Chondrocyte (in vitro differentiated cells): Measurements from ENCODE around the gene PIEZO2. TPM values are rescaled to one million over a fixed set of nuclear protein-coding genes. Genes with fewer than 3 reads are reported as not detected.
A peak's percentile ranks its signal among the peaks of the same experiment; 100 is the strongest.

ENCODE experiments used
- DNase-seq: peaks from one replicate; pipeline ENCODE4 v3.0.0; 2021; ENCODE audit warnings: mixed read lengths, low spot score
- H3K27ac Mint-ChIP-seq: one replicate; pipeline ENCODE4 v1.8.0; 2021; ENCODE audit warnings: mild to moderate bottlenecking, moderate library complexity, mixed read lengths; ENCODE audit not compliant: unreplicated experiment
- H3K27me3 Mint-ChIP-seq: 2 replicates; pipeline ENCODE4 v1.8.0; 2021; ENCODE audit warnings: low read depth, mixed read lengths
- H3K36me3 Mint-ChIP-seq: 2 replicates; pipeline ENCODE4 v1.8.0; 2021; ENCODE audit warnings: low read depth, mixed read lengths
- H3K4me1 Mint-ChIP-seq: 2 replicates; pipeline ENCODE4 v1.8.0; 2021; ENCODE audit warnings: low read depth, mild to moderate bottlenecking, mixed read lengths
- H3K4me3 Mint-ChIP-seq: one replicate; pipeline ENCODE4 v1.8.0; 2021; ENCODE audit warnings: mild to moderate bottlenecking, moderate library complexity, mixed read lengths; ENCODE audit not compliant: unreplicated experiment
- H3K9me3 Mint-ChIP-seq: 2 replicates; pipeline ENCODE4 v1.8.0; 2021; ENCODE audit warnings: low read depth, mixed read lengths
- CTCF ChIP-seq: fragments of 200-600 bp; sonication (generic); IDR thresholded peaks from 2 replicates; pipeline ENCODE4 v1.5.0; 2021; ENCODE audit warnings: antibody characterized with exemption, mild to moderate bottlenecking, moderate library complexity
- total RNA-seq: library from RNA; stranded (reverse); gene quantifications from 3 replicates; pipeline ENCODE4 v1.2.1, GENCODE V29; 2021

Gene PIEZO2
- total RNA-seq, 1 donor from 2014 or later = 142 TPM

- H3K9me3 Mint-ChIP-seq = peaks cover 9% of the 10 kb centered on the region
- no peak for DNase-seq
- no peak for TF ChIP-seq CTCF
- no peaks in the 10 kb centered on the region for H3K27me3 Mint-ChIP-seq
- H3K27ac Mint-ChIP-seq = peak overlapping the region; percentile 53
- no peak overlapping the region for H3K4me3 Mint-ChIP-seq
- peaks cover 45% of the 10 kb centered on the region for H3K4me1 Mint-ChIP-seq
- H3K36me3 Mint-ChIP-seq = peaks cover 24% of the 10 kb centered on the region
These were observed 315.7 kb downstream of the PIEZO2 start for GRCh38 chr18:10833656-10834055.

DNA sequence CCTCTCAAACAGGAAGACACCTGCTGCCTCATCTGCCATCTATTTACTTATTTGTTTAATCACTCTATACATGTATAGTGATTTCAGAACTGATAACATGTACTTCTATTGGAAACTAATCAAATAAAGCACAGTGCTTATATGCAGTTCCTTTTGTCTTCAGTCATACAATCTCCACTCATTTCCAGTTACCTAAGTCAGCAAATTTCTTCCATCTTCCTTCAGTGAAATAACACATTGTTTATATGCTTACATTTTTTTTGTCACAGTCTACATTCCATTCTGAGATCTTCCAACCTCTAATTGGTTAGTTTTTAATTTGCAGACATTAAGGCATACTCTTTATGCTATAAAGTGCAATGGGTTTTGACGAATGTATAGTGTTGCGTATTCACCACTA lies 323.0 kb downstream of the PIEZO2 start:
- Mint-ChIP-seq H3K27me3 (no peaks in the 10 kb centered on the region), H3K9me3 (peaks cover 15% of the 10 kb centered on the region), H3K36me3 (peaks cover 16% of the 10 kb centered on the region), H3K4me1 (peaks cover 3% of the 10 kb centered on the region), H3K27ac (no peak overlapping the region), H3K4me3 (no peak overlapping the region)
- DNase-seq = no peak
- no peak for TF ChIP-seq CTCF

DNA sequence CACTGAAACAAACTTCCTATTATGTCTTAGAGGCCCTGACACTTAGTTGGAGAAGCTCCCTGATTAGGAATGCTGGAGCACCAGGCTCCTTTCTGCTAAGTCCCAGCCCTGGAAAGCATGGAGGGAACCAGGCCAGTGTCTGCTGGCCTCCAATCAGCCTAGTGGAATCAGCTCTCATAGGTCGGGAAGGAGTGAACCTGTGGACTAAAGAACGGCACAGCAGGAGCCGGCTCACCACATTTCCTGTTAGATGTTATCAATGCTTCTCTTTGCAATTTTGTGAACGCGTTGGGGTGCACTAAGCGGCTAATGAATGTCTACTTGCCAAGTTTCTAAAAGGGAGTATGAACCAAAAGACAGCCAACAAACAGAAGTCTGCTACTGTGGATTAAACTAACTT lies 326.9 kb downstream of the PIEZO2 start:
- Mint-ChIP-seq H3K4me3 (no peak overlapping the region), H3K9me3 (peaks cover 18% of the 10 kb centered on the region), H3K27me3 (no peaks in the 10 kb centered on the region), H3K4me1 (peaks cover 7% of the 10 kb centered on the region), H3K27ac (no peak overlapping the region), H3K36me3 (peaks cover 19% of the 10 kb centered on the region)
- TF ChIP-seq CTCF = no peak
- DNase-seq = no peak

- no peak overlapping the region for H3K27ac Mint-ChIP-seq
- H3K9me3 Mint-ChIP-seq = peaks cover 14% of the 10 kb centered on the region
- no peak for DNase-seq
- H3K27me3 Mint-ChIP-seq = no peaks in the 10 kb centered on the region
- H3K4me3 Mint-ChIP-seq = no peak overlapping the region
- H3K36me3 Mint-ChIP-seq = peaks cover 16% of the 10 kb centered on the region
- H3K4me1 Mint-ChIP-seq = peaks cover 7% of the 10 kb centered on the region
- TF ChIP-seq CTCF = no peak
These were observed 328.7 kb downstream of the PIEZO2 start for GRCh38 chr18:10820681-10821080.

DNA sequence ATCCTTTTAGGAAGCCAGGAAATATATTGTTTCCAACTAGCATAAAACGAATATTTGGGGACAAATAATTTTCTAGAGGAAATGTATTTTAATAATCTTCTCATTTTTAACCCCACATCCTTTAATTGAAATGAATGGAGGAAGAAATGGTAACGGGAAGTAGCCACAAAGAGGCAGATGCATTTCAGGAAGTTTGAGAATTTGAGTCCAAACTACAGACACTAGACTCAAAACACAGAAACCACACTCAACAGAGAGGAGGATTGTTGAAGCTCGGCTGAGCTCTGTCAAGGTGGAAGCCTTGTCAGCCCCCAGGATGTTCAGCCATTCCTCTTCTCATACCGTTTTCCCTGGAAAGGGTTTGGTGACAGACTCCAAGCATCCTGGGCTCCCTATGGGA lies 335.0 kb downstream of the PIEZO2 start:
- no peak for DNase-seq
- H3K27me3 Mint-ChIP-seq = no peaks in the 10 kb centered on the region
- no peaks in the 10 kb centered on the region for H3K9me3 Mint-ChIP-seq
- H3K4me1 Mint-ChIP-seq = no peaks in the 10 kb centered on the region
- peaks cover 1% of the 10 kb centered on the region for H3K36me3 Mint-ChIP-seq
- no peak overlapping the region for H3K4me3 Mint-ChIP-seq
- H3K27ac Mint-ChIP-seq = no peak overlapping the region
- no peak for TF ChIP-seq CTCF
